ENCODE data around the gene RIN3.

DNA sequence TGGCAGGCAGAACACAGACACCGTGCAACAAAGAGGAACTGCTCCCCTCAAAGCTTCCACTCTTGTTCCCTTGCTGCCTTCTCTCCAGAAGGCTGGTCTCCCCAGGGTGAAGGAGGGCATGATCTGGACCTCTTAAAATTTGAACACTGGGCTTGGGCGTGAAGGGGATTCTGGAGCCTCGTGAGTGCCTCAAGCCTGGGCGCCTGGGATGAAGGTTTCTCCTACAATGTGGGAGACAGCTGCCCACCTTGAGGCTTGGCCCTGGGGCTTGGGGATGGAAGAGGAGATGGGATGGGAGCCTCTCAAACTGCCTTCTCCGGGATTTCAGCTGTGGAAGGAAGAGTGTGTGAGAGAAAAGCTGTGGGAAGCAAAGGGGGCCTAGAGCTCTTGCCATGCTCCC, 7.8 kb upstream of the RIN3 start:
- TF ChIP-seq, protein P1, sequence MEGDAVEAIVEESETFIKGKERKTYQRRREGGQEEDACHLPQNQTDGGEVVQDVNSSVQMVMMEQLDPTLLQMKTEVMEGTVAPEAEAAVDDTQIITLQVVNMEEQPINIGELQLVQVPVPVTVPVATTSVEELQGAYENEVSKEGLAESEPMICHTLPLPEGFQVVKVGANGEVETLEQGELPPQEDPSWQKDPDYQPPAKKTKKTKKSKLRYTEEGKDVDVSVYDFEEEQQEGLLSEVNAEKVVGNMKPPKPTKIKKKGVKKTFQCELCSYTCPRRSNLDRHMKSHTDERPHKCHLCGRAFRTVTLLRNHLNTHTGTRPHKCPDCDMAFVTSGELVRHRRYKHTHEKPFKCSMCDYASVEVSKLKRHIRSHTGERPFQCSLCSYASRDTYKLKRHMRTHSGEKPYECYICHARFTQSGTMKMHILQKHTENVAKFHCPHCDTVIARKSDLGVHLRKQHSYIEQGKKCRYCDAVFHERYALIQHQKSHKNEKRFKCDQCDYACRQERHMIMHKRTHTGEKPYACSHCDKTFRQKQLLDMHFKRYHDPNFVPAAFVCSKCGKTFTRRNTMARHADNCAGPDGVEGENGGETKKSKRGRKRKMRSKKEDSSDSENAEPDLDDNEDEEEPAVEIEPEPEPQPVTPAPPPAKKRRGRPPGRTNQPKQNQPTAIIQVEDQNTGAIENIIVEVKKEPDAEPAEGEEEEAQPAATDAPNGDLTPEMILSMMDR (IDR thresholded peaks at IDR 0.05): no peak
- no peak for TF ChIP-seq POLR2A (IDR thresholded peaks at IDR 0.05)
